Neuronal stem cell (in vitro differentiated cells): ENCODE measurements around the gene DTNB.

Experiments used
- DNase-seq: peaks from one replicate; pipeline ENCODE4 v3.0.0-alpha.2; 2013; ENCODE audit warnings: low spot score
- H2AFZ ChIP-seq: one replicate; pipeline ENCODE4 v1.6.1; 2013; ENCODE audit warnings: mild to moderate bottlenecking, low read length, inconsistent platforms
- H2AK5ac ChIP-seq: 2 replicates; pipeline ENCODE4 v1.6.1; 2013; ENCODE audit warnings: low read depth, mild to moderate bottlenecking, inconsistent platforms, low read length, moderate library complexity, mixed read lengths
- H2BK120ac ChIP-seq: 2 replicates; pipeline ENCODE4 v1.6.1; 2013; ENCODE audit warnings: low read depth, mild to moderate bottlenecking, inconsistent platforms, low read length, moderate library complexity, mixed read lengths
- H2BK12ac ChIP-seq: one replicate; pipeline ENCODE4 v1.6.1; 2013; ENCODE audit warnings: low read length, inconsistent platforms
- H2BK15ac ChIP-seq: 2 replicates; pipeline ENCODE4 v1.6.1; 2013; ENCODE audit warnings: mild to moderate bottlenecking, low read length, inconsistent platforms, mixed read lengths
- H2BK5ac ChIP-seq: one replicate; pipeline ENCODE4 v1.6.1; 2013; ENCODE audit warnings: inconsistent platforms, mild to moderate bottlenecking, low read length, moderate library complexity
- H3K14ac ChIP-seq: one replicate; pipeline ENCODE4 v1.6.1; 2013; ENCODE audit warnings: low read length, inconsistent platforms
- H3K18ac ChIP-seq: 2 replicates; pipeline ENCODE4 v1.6.1; 2013; ENCODE audit warnings: low read length, inconsistent platforms
- H3K23ac ChIP-seq: 2 replicates; pipeline ENCODE4 v1.6.1; 2013; ENCODE audit warnings: low read depth, mild to moderate bottlenecking, mixed read lengths, low read length, inconsistent platforms; ENCODE audit not compliant: poor library complexity
- H3K27ac ChIP-seq: replicated peaks from 3 replicates; pipeline ENCODE4 v1.5.1; 2013; ENCODE audit warnings: low read length, inconsistent platforms
- H3K27me3 ChIP-seq, 3 experiments: 2 replicates each; pipeline ENCODE4 v1.6.1; 2013; ENCODE audit warnings: low read length in 3 of 3, mild to moderate bottlenecking in 2 of 3, inconsistent platforms in 1 of 3, low read depth in 1 of 3, mixed read lengths in 1 of 3, moderate library complexity in 1 of 3; ENCODE audit not compliant: control insufficient read depth in 3 of 3, insufficient read depth in 3 of 3
- H3K36me3 ChIP-seq, 2 donors: replicated peaks in 1 of 2; 2 replicates each; pipeline ENCODE4 v1.6.1; 2013; ENCODE audit warnings: low read length in 2 of 2; ENCODE audit not compliant: control insufficient read depth in 2 of 2, insufficient read depth in 2 of 2
- H3K4ac ChIP-seq: 2 replicates; pipeline ENCODE4 v1.6.1; 2013; ENCODE audit warnings: inconsistent platforms, mild to moderate bottlenecking, low read length, moderate library complexity
- H3K4me1 ChIP-seq, 2 donors: 1 replicate in 1 of 2; 2 replicates in 1 of 2; pipeline ENCODE4 v1.6.1; 2013; ENCODE audit warnings: low read length in 2 of 2, low read depth in 1 of 2; ENCODE audit not compliant: control insufficient read depth in 2 of 2, insufficient read depth in 1 of 2
- H3K4me2 ChIP-seq: one replicate; pipeline ENCODE4 v1.6.1; 2013; ENCODE audit warnings: mild to moderate bottlenecking, low read length, inconsistent platforms; ENCODE audit not compliant: insufficient read depth, poor library complexity, severe bottlenecking
- H3K4me3 ChIP-seq, 2 donors: 2 replicates each; pipeline ENCODE4 v1.5.1; 2013; ENCODE audit warnings: low read length in 2 of 2, mild to moderate bottlenecking in 2 of 2, inconsistent platforms in 1 of 2, moderate library complexity in 1 of 2
- H3K79me1 ChIP-seq: one replicate; pipeline ENCODE4 v1.6.1; 2013; ENCODE audit warnings: low read depth, mild to moderate bottlenecking, inconsistent platforms, low read length, moderate library complexity
- H3K9ac ChIP-seq: one replicate; pipeline ENCODE4 v1.6.1; 2013; ENCODE audit warnings: mild to moderate bottlenecking, low read depth, low read length, inconsistent platforms; ENCODE audit not compliant: poor library complexity
- H3K9me3 ChIP-seq, 2 donors: replicated peaks in 1 of 2; 2 replicates each; pipeline versions ENCODE3 to v1.6.1; 2013; ENCODE audit warnings: low read length in 2 of 2, mild to moderate bottlenecking in 2 of 2, inconsistent platforms in 1 of 2, low read depth in 1 of 2, mixed read lengths in 1 of 2, moderate library complexity in 1 of 2; ENCODE audit not compliant: control insufficient read depth in 2 of 2, insufficient read depth in 1 of 2
- H4K8ac ChIP-seq: one replicate; pipeline ENCODE4 v1.6.1; 2013; ENCODE audit warnings: low read depth, mild to moderate bottlenecking, inconsistent platforms, low read length, moderate library complexity
- H4K91ac ChIP-seq: one replicate; pipeline ENCODE4 v1.6.1; 2013; ENCODE audit warnings: low read length, low read depth, mild to moderate bottlenecking, inconsistent platforms; ENCODE audit not compliant: poor library complexity
- WGBS, 2 donors: extraction: QIAGEN DNeasy Blood & Tissue Kit; methylation state at CpG; one replicate each; pipeline ENCODE4 v1.1.7; 2013; ENCODE audit warnings: missing lambda C conversion rate in 2 of 2, mixed read lengths in 1 of 2; ENCODE audit not compliant: insufficient read length in 2 of 2, insufficient replicate concordance in 1 of 2; ENCODE audit errors: extremely low coverage in 2 of 2; 5-methylcytosine and 5-hydroxymethylcytosine counted together

DTNB gene

DNA sequence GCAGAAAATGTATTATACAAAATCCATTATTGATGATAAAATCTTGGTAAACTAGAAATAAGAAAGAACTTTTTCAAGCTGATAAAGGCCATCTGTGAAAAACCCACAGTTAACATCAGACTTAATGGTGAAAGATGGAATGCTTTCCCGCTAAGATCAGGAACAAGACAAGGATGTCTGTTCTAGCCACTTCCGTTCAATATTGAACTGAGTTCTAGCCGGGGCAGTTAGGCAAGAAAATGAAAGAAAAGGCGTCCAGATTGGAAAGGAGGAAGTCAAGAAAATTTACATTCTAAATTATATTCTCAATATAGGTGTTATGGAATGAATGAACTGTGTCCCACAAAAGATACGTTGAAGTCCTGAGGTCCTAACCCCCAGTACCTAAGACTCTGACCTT lies 39.1 kb upstream of the DTNB start:
- Histone ChIP-seq H3K9me3 (no peaks in the 10 kb centered on the region), H2BK5ac (no peak overlapping the region), H3K4me2 (no peak overlapping the region), H3K4me1 (peaks cover 0 to 4% of the 10 kb centered on the region in 2 donors), H3K27ac (no peak overlapping the region), H3K36me3 (no peaks in the 10 kb centered on the region), H3K4me3 (no peak overlapping the region), H4K8ac (no peak overlapping the region), H2AFZ (no peak overlapping the region), H2BK120ac (no peak overlapping the region), H2AK5ac (no peak overlapping the region), H4K91ac (no peak overlapping the region), H3K23ac (no peak overlapping the region), H3K14ac (no peak overlapping the region), H3K9ac (no peak overlapping the region), H2BK15ac (no peak overlapping the region), H3K4ac (no peak overlapping the region), H3K18ac (no peak overlapping the region), H3K27me3 (no peaks in the 10 kb centered on the region), H3K79me1 (no peaks in the 10 kb centered on the region), H2BK12ac (no peak overlapping the region)
- DNase-seq, result no peak
- WGBS, 2 donors, result no CpG with 5 or more reads among the region's 5 CpGs

DNA sequence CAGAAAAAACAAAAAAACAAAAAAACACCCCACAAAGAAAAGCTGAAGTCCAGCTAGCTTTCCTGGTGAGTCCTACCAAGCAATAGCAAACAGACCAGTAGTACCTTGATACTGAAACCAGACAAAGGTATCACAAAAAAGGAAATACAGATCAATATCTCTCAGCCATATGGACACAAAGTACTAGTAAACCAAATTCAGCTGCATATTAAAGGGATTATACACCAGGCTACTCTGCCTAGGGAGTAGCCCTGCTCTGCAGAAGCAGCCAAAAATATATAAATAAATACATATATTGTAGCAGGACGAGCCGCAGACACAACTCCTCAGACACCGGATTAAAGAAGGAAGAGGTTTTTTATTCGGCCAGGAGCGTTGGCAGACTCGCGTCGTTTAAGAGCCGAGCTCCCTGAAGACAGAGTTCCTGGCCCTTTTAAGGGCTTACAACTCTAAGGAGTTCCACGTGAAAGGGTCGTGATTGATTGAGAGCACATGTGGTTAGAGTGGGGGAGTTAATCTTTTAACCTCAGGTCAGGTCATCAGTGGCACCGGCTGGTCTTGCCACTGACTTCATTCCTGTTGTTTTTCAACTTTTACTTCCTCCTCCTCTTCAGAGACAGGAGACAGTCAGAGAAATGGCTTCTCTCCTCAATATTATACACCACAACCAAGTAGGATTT lies 38.4 kb upstream of the DTNB start:
- Histone ChIP-seq H3K4me2 (no peak overlapping the region), H4K8ac (no peak overlapping the region)

DNA sequence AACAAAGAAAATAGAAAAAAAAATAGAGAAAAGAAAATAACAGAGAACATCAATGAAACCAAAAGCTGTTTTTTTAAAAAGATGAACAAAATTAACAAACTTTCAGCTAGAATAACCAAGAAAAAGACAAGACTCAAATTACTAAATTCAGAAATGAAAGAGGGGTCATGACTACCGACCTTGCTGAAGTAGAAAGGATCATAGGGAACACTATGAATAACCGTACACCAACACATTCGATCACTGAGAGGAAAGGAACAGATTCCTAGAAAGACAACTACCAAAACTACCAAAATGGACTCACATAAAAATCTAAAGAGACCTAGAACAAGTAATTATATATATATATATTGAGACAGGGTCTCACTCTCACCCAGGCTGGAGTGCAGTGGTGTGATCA lies 37.4 kb upstream of the DTNB start:
- no peak overlapping the region for H3K14ac ChIP-seq
- no peaks in the 10 kb centered on the region for H3K36me3 ChIP-seq
- no peak overlapping the region for H2AK5ac ChIP-seq
- no peaks in the 10 kb centered on the region for H3K27me3 ChIP-seq
- no peak overlapping the region for H2BK120ac ChIP-seq
- no peak overlapping the region for H3K4me3 ChIP-seq
- H3K4me2 ChIP-seq, result no peak overlapping the region
- H3K27ac ChIP-seq, result no peak overlapping the region
- H2AFZ ChIP-seq, result no peak overlapping the region
- no peak overlapping the region for H2BK5ac ChIP-seq
- H3K4ac ChIP-seq, result no peak overlapping the region
- H2BK15ac ChIP-seq, result no peak overlapping the region
- H3K18ac ChIP-seq, result no peak overlapping the region
- no CpG with 5 or more reads among the region's 3 CpGs for WGBS, 2 donors
- no peaks in the 10 kb centered on the region for H3K79me1 ChIP-seq
- no peak overlapping the region for H3K9ac ChIP-seq
- H4K91ac ChIP-seq, result no peak overlapping the region
- H3K9me3 ChIP-seq, result no peaks in the 10 kb centered on the region
- H3K4me1 ChIP-seq, result peaks cover 0 to 4% of the 10 kb centered on the region in 2 donors
- H2BK12ac ChIP-seq, result no peak overlapping the region
- no peak overlapping the region for H4K8ac ChIP-seq
- H3K23ac ChIP-seq, result no peak overlapping the region
- DNase-seq, result no peak

More for the DNA sequence above, 38.4 kb upstream of the DTNB start:
- Histone ChIP-seq H3K9ac (no peak overlapping the region), H2BK15ac (no peak overlapping the region), H4K91ac (no peak overlapping the region), H3K4me1 (peaks cover 0 to 4% of the 10 kb centered on the region in 2 donors), H3K4me3 (no peak overlapping the region), H3K27ac (no peak overlapping the region), H3K36me3 (no peaks in the 10 kb centered on the region), H3K14ac (no peak overlapping the region), H3K27me3 (no peaks in the 10 kb centered on the region), H2BK5ac (no peak overlapping the region), H3K23ac (no peak overlapping the region), H2AFZ (no peak overlapping the region), H3K4ac (no peak overlapping the region), H3K9me3 (no peaks in the 10 kb centered on the region), H2BK12ac (no peak overlapping the region), H2AK5ac (no peak overlapping the region), H2BK120ac (no peak overlapping the region), H3K18ac (no peak overlapping the region), H3K79me1 (no peaks in the 10 kb centered on the region)
- WGBS, 2 donors, result no CpG with 5 or more reads among the region's 12 CpGs
- no peak for DNase-seq

DNA sequence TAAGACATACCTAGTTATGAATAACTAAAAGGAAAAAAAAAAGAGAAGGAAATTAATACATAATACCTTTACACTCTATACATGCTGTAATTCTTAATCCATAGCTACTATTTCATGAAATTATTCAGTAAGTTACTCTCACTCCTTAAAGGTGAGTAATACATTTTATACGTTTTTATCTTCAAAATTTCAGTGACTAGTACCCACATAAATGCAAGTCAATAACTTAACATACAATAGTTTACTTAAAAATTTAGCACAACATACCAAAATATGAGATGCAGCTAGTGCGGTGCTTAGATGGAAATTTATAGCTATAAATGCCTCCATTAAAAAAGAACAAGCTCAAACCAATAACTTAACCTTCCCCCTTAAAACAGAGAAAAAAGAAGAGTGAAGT lies 36.0 kb upstream of the DTNB start:
- no peak overlapping the region for H3K4me3 ChIP-seq
- H4K91ac ChIP-seq, result no peak overlapping the region
- no peak overlapping the region for H3K4me2 ChIP-seq
- no peak overlapping the region for H2AK5ac ChIP-seq
- DNase-seq, result no peak
- H3K14ac ChIP-seq, result no peak overlapping the region
- no peak overlapping the region for H2BK120ac ChIP-seq
- H2AFZ ChIP-seq, result no peak overlapping the region
- no peak overlapping the region for H4K8ac ChIP-seq
- no CpG with 5 or more reads among the region's 2 CpGs for WGBS, 2 donors
- no peaks in the 10 kb centered on the region for H3K27me3 ChIP-seq
- no peak overlapping the region for H3K23ac ChIP-seq
- no peak overlapping the region for H3K4ac ChIP-seq
- no peak overlapping the region for H3K9ac ChIP-seq
- no peak overlapping the region for H2BK15ac ChIP-seq
- H3K9me3 ChIP-seq, result no peaks in the 10 kb centered on the region
- H2BK5ac ChIP-seq, result no peak overlapping the region
- no peak overlapping the region for H2BK12ac ChIP-seq
- no peaks in the 10 kb centered on the region for H3K36me3 ChIP-seq
- no peak overlapping the region for H3K27ac ChIP-seq
- peaks cover 0 to 4% of the 10 kb centered on the region in 2 donors for H3K4me1 ChIP-seq
- H3K79me1 ChIP-seq, result no peaks in the 10 kb centered on the region
- H3K18ac ChIP-seq, result no peak overlapping the region
